Neural progenitor cell (in vitro differentiated cells): ENCODE data around the gene HSDL2. TPM values are rescaled to one million over a fixed set of nuclear protein-coding genes. Genes with fewer than 3 reads are reported as not detected.

ENCODE experiments used
- DNase-seq: peaks from one replicate; pipeline ENCODE4 v3.0.0-alpha.2; 2016; ENCODE audit warnings: low spot score
- H2AFZ ChIP-seq: fragments of 200-600 bp; sonication (generic); replicated peaks from 2 replicates; pipeline ENCODE4 v1.6.1; 2016; ENCODE audit warnings: antibody characterized with exemption
- H3F3A ChIP-seq: fragments of 200-600 bp; sonication (generic); 2 replicates; pipeline ENCODE4 v1.6.1; 2016; ENCODE audit warnings: antibody characterized with exemption, low read depth
- H3K27ac ChIP-seq: fragments of 200-600 bp; sonication (generic); 2 replicates; pipeline ENCODE4 v1.5.1; 2016; ENCODE audit warnings: mild to moderate bottlenecking
- H3K27me3 ChIP-seq: fragments of 200-600 bp; sonication (generic); 2 replicates; pipeline ENCODE4 v1.6.1; 2016; ENCODE audit warnings: mild to moderate bottlenecking, moderate library complexity
- H3K36me3 ChIP-seq: fragments of 200-600 bp; sonication (generic); 2 replicates; pipeline ENCODE4 v1.5.1; 2016
- H3K4me1 ChIP-seq: fragments of 200-600 bp; sonication (generic); 2 replicates; pipeline ENCODE4 v1.6.1; 2016; ENCODE audit warnings: mixed run types
- H3K4me2 ChIP-seq: fragments of 200-600 bp; sonication (generic); 2 replicates; pipeline ENCODE4 v1.6.1; 2016
- H3K4me3 ChIP-seq: fragments of 200-600 bp; sonication (generic); 2 replicates; pipeline ENCODE4 v1.5.1; 2016
- H3K79me2 ChIP-seq: fragments of 200-600 bp; sonication (generic); 2 replicates; pipeline ENCODE4 v1.6.1; 2016; ENCODE audit warnings: low read depth
- H3K9ac ChIP-seq: fragments of 200-600 bp; sonication (generic); 2 replicates; pipeline ENCODE4 v1.6.1; 2016
- H3K9me3 ChIP-seq: fragments of 200-600 bp; sonication (generic); 2 replicates; pipeline ENCODE4 v1.5.1; 2016; ENCODE audit warnings: low read depth
- H4K20me1 ChIP-seq: fragments of 200-600 bp; sonication (generic); 2 replicates; pipeline ENCODE4 v1.6.1; 2016; ENCODE audit warnings: low read depth
- H3K27ac Mint-ChIP-seq: 3 replicates; pipeline ENCODE4 v1.8.0; 2021; ENCODE audit warnings: mixed read lengths
- H3K27me3 Mint-ChIP-seq: 2 replicates; pipeline ENCODE4 v1.8.0; 2022; ENCODE audit warnings: low read depth, mild to moderate bottlenecking, inconsistent platforms, moderate library complexity, mixed read lengths; ENCODE audit not compliant: insufficient read depth
- H3K36me3 Mint-ChIP-seq: 3 replicates; pipeline ENCODE4 v1.8.0; 2021; ENCODE audit warnings: mixed read lengths
- H3K4me1 Mint-ChIP-seq: 3 replicates; pipeline ENCODE4 v1.8.0; 2021; ENCODE audit warnings: mixed read lengths
- H3K4me3 Mint-ChIP-seq: 3 replicates; pipeline ENCODE4 v1.8.0; 2021; ENCODE audit warnings: mild to moderate bottlenecking, moderate library complexity, mixed read lengths
- H3K9me3 Mint-ChIP-seq: 3 replicates; pipeline ENCODE4 v1.8.0; 2020; ENCODE audit warnings: mixed read lengths
- EZH2 ChIP-seq: fragments of 200-600 bp; sonication (generic); IDR thresholded peaks from 2 replicates; pipeline ENCODE4 v1.6.1; 2017; ENCODE audit warnings: antibody characterized with exemption, mild to moderate bottlenecking, moderate library complexity
- EZH2phosphoT487 ChIP-seq: fragments of 200-600 bp; sonication (generic); IDR thresholded peaks from 2 replicates; pipeline ENCODE4 v1.6.1; 2017; ENCODE audit warnings: antibody characterized with exemption
- total RNA-seq: library from RNA; depleted of rRNA; stranded (reverse); fragments of >200 nt; gene quantifications from 2 replicates; pipeline ENCODE4 v1.2.3, GENCODE V29; 2015; ENCODE audit warnings: low replicate concordance
- TF ChIP-seq, protein P1 (sequence below): fragments of 200-600 bp; sonication (generic); IDR thresholded peaks from 2 replicates; pipeline ENCODE4 v1.5.1; 2017; ENCODE audit warnings: antibody characterized with exemption, mild to moderate bottlenecking

The HSDL2 gene
- total RNA-seq = 14.5 and 23.8 TPM in 2 replicates

DNA sequence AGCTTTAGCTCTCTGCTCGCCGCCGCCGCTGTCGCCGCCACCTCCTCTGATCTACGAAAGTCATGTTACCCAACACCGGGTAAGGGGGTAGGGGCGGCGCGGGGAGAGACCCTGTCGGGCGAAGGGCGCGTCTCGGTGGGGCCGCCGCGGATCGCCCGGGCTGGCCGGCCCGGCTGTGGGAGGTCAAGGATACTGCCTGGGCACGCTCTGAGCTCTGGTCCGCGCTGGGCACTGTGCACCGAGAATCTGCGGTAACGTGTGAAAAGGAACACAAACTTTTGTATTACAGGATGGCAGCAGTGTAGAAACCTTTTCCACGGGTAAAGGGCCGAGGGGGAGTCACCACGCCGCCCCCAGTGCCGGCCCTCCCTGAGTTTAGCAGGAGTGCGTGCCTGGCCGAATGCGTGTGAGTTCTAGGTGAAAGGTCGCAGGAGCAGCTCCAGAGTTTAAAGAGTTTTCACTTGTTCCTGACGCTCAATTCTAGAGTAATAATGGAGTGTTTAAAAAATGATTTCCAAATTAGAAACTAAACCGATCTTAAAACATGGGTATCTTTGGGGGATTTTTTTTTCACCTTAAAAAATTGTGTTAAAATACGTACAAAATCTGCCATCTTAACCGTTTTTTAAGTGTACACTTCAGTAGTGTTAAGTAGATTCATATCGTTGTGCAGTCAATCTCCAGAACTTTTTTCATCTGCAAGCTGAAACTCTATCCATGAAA is at the start of gene HSDL2:
HSDL2 (plus strand) TSS at position 7 of the 723 bp plus-strand sequence; CDS start at position 63, 56 bp downstream.
- Histone ChIP-seq H3K79me2 (peaks cover 30% of the 10 kb centered on the region), H3K4me1 (peaks cover 13% of the 10 kb centered on the region), H3K27me3 (no peaks in the 10 kb centered on the region), H2AFZ (peak within 1 kb of the TSS; percentile 81), H3K27ac (peak within 1 kb of the TSS; percentile 94), H3K36me3 (no peaks in the 10 kb centered on the region), H3K4me2 (peak within 1 kb of the TSS; percentile 77), H3K4me3 (peak within 1 kb of the TSS; percentile 71), H3F3A (peaks cover 20% of the 10 kb centered on the region), H3K9ac (peak within 1 kb of the TSS; percentile 39), H3K9me3 (no peaks in the 10 kb centered on the region), H4K20me1 (no peaks in the 10 kb centered on the region)
- peak within 1 kb of the TSS; percentile 90 for H3K4me3 Mint-ChIP-seq
- no peak for DNase-seq
- H3K9me3 Mint-ChIP-seq = peaks cover 24% of the 10 kb centered on the region
- H3K4me1 Mint-ChIP-seq = peaks cover 32% of the 10 kb centered on the region
- peaks cover 17% of the 10 kb centered on the region for H3K36me3 Mint-ChIP-seq
- TF ChIP-seq, protein P1, sequence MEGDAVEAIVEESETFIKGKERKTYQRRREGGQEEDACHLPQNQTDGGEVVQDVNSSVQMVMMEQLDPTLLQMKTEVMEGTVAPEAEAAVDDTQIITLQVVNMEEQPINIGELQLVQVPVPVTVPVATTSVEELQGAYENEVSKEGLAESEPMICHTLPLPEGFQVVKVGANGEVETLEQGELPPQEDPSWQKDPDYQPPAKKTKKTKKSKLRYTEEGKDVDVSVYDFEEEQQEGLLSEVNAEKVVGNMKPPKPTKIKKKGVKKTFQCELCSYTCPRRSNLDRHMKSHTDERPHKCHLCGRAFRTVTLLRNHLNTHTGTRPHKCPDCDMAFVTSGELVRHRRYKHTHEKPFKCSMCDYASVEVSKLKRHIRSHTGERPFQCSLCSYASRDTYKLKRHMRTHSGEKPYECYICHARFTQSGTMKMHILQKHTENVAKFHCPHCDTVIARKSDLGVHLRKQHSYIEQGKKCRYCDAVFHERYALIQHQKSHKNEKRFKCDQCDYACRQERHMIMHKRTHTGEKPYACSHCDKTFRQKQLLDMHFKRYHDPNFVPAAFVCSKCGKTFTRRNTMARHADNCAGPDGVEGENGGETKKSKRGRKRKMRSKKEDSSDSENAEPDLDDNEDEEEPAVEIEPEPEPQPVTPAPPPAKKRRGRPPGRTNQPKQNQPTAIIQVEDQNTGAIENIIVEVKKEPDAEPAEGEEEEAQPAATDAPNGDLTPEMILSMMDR = no peak
- no peak for TF ChIP-seq EZH2
- no peak for TF ChIP-seq EZH2phosphoT487
- peak within 1 kb of the TSS; percentile 100 for H3K27ac Mint-ChIP-seq
- peaks cover 4% of the 10 kb centered on the region for H3K27me3 Mint-ChIP-seq

GRCh38 chr9:112331674-112331952 is 48.3 kb upstream of the HSDL2 start:
- H3K79me2 ChIP-seq = peaks cover 62% of the 10 kb centered on the region
- H3K9me3 Mint-ChIP-seq = no peaks in the 10 kb centered on the region
- H3K27ac Mint-ChIP-seq = no peak overlapping the region
- no peaks in the 10 kb centered on the region for H3K9me3 ChIP-seq
- no peaks in the 10 kb centered on the region for H3K36me3 Mint-ChIP-seq
- H3K27me3 ChIP-seq = no peaks in the 10 kb centered on the region
- H3K27ac ChIP-seq = no peak overlapping the region
- H2AFZ ChIP-seq = no peak overlapping the region
- peaks cover 20% of the 10 kb centered on the region for H3K4me1 ChIP-seq
- peaks cover 37% of the 10 kb centered on the region for H4K20me1 ChIP-seq
- no peaks in the 10 kb centered on the region for H3K36me3 ChIP-seq
- TF ChIP-seq, protein P1 = no peak
- no peak for TF ChIP-seq EZH2phosphoT487
- H3K4me3 Mint-ChIP-seq = peak overlapping the region; percentile 97
- DNase-seq = no peak
- H3F3A ChIP-seq = peaks cover 27% of the 10 kb centered on the region
- H3K4me1 Mint-ChIP-seq = peaks cover 17% of the 10 kb centered on the region
- H3K4me2 ChIP-seq = peak overlapping the region; percentile 99
- H3K4me3 ChIP-seq = peak overlapping the region; percentile 83
- peaks cover 4% of the 10 kb centered on the region for H3K27me3 Mint-ChIP-seq
- peak overlapping the region; percentile 51 for H3K9ac ChIP-seq

GRCh38 chr9:112332214-112332613 is 47.7 kb upstream of the HSDL2 start:
- Mint-ChIP-seq H3K9me3 (no peaks in the 10 kb centered on the region), H3K27me3 (peaks cover 4% of the 10 kb centered on the region), H3K36me3 (no peaks in the 10 kb centered on the region), H3K4me1 (peaks cover 17% of the 10 kb centered on the region), H3K27ac (peak overlapping the region; percentile 95), H3K4me3 (peak overlapping the region; percentile 97)
- H3K4me3 ChIP-seq = peak overlapping the region; percentile 83
- TF ChIP-seq, protein P1 = no peak
- TF ChIP-seq EZH2phosphoT487 (no peak), EZH2 (no peak)
- peak overlapping the region; percentile 51 for H3K9ac ChIP-seq
- H3F3A ChIP-seq = peaks cover 23% of the 10 kb centered on the region
- H3K4me1 ChIP-seq = peaks cover 19% of the 10 kb centered on the region
- H2AFZ ChIP-seq = no peak overlapping the region
- H3K79me2 ChIP-seq = peaks cover 56% of the 10 kb centered on the region
- peaks cover 31% of the 10 kb centered on the region for H4K20me1 ChIP-seq
- DNase-seq = no peak
- peak overlapping the region; percentile 94 for H3K27ac ChIP-seq
- peak overlapping the region; percentile 99 for H3K4me2 ChIP-seq
- H3K36me3 ChIP-seq = no peaks in the 10 kb centered on the region
- H3K27me3 ChIP-seq = no peaks in the 10 kb centered on the region
- no peaks in the 10 kb centered on the region for H3K9me3 ChIP-seq
